Superior temporal gyrus (tissue), 1 donor: ENCODE data around the gene CD300LG.
"Not testable (repeated sequence)": the region's sequence is repeated elsewhere in the genome, so short reads cannot be mapped to it uniquely, and the experiment has no call there.

Experiments used
- DNase-seq: peaks from one replicate; pipeline ENCODE4 v3.0.0-alpha.2; 2016; ENCODE audit errors: extremely low spot score

CD300LG gene

GRCh38 chr17:43825567-43825966, 21.4 kb upstream of the CD300LG start:
- no peak for DNase-seq

- DNase-seq, result no peak
Observed at GRCh38 chr17:43826206-43826605, 20.8 kb upstream of the CD300LG start.

- no peak for DNase-seq
Observed at GRCh38 chr17:43827596-43827995, 19.4 kb upstream of the CD300LG start.

GRCh38 chr17:43829738-43830137, 17.2 kb upstream of the CD300LG start:
- DNase-seq, result no peak

- DNase-seq, result no peak
Observed at GRCh38 chr17:43830510-43831140, 16.4 kb upstream of the CD300LG start.

- DNase-seq, result no peak
Observed at GRCh38 chr17:43831633-43832032, 15.3 kb upstream of the CD300LG start.

- DNase-seq, result no peak
Observed at GRCh38 chr17:43832168-43832975, 14.6 kb upstream of the CD300LG start.

GRCh38 chr17:43832976-43833829, 13.8 kb upstream of the CD300LG start, which contains the start of gene MPP3:
TSS of gene MPP3 (minus strand) at chr17:43833146. CDS start at chr17:43831906, 1,240 bp downstream.
- DNase-seq, result peak; percentile 50

GRCh38 chr17:43834106-43834505, 12.9 kb upstream of the CD300LG start:
- no peak for DNase-seq

GRCh38 chr17:43839670-43840108, 7.3 kb upstream of the CD300LG start:
- no peak for DNase-seq

- DNase-seq, result no peak
Observed at GRCh38 chr17:43840814-43841213, 6.2 kb upstream of the CD300LG start.

- DNase-seq, result no peak
Observed at GRCh38 chr17:43841282-43841681, 5.7 kb upstream of the CD300LG start.

GRCh38 chr17:43842091-43842974, 4.6 kb upstream of the CD300LG start:
- DNase-seq, result not testable (repeated sequence)

GRCh38 chr17:43842975-43843325, 4.0 kb upstream of the CD300LG start:
- no peak for DNase-seq

- DNase-seq, result no peak
Observed at GRCh38 chr17:43844241-43844640, 2.7 kb upstream of the CD300LG start.

- no peak for DNase-seq
Observed at GRCh38 chr17:43845766-43846165, 1.2 kb upstream of the CD300LG start.

GRCh38 chr17:43846221-43846712, 709 bp upstream of the CD300LG start:
- DNase-seq, result peak; percentile 84

GRCh38 chr17:43848601-43849000, 1.6 kb downstream of the CD300LG start:
- no peak for DNase-seq

- DNase-seq, result no peak
Observed at GRCh38 chr17:43849116-43849515, 2.1 kb downstream of the CD300LG start.

- no peak for DNase-seq
Observed at GRCh38 chr17:43852571-43852970, 5.6 kb downstream of the CD300LG start.

GRCh38 chr17:43853546-43853945, 6.6 kb downstream of the CD300LG start:
- no peak for DNase-seq
